Adrenal gland (tissue), 12 donors: Measurements from ENCODE around the gene DLX5. TPM values are rescaled to one million over a fixed set of nuclear protein-coding genes. Genes with fewer than 3 reads are reported as not detected.

Source experiments
- DNase-seq, 7 donors: peaks; one replicate each; pipeline ENCODE4 v3.0.0-alpha.2; 2019 to 2020
- H3K27ac ChIP-seq, 5 donors: fragments of 200-600 bp; sonication (generic) in 4 of 5; 1 replicate in 3 of 5; 2 replicates in 2 of 5; pipeline versions ENCODE4 v1.5.1 to v1.8.0; 2016 to 2020; ENCODE audit warnings: mild to moderate bottlenecking in 1 of 5
- H3K27me3 ChIP-seq: fragments of 200-600 bp; 2 replicates; pipeline ENCODE4 v1.8.0; 2021
- H3K36me3 ChIP-seq, 2 donors: fragments of 200-600 bp; replicated peaks in 1 of 2; 1 replicate in 1 of 2; 2 replicates in 1 of 2; pipeline versions ENCODE4 v1.5.1 to v1.8.0; 2018 to 2022
- H3K4me1 ChIP-seq, 2 donors: fragments of 200-600 bp; replicated peaks in 1 of 2; 1 replicate in 1 of 2; 2 replicates in 1 of 2; pipeline versions ENCODE4 v1.5.1 to v1.8.0; 2018 to 2021
- H3K4me3 ChIP-seq, 4 donors: fragments of 200-600 bp; sonication (generic) in 3 of 4; one replicate each; pipeline ENCODE4 v1.5.1; 2016 to 2018
- H3K9me3 ChIP-seq, 3 donors: fragments of 200-600 bp; sonication (generic) in 1 of 3; replicated peaks in 1 of 3; 1 replicate in 2 of 3; 2 replicates in 1 of 3; pipeline versions ENCODE4 v1.5.1 to v1.8.0; 2016 to 2021
- POLR2A ChIP-seq, 2 donors: fragments of 450-650 bp; IDR thresholded peaks; one replicate each; pipeline ENCODE4 v1.6.1; 2017; ENCODE audit warnings: antibody characterized with exemption in 2 of 2, mild to moderate bottlenecking in 2 of 2, moderate library complexity in 1 of 2
- WGBS, 4 donors: extraction: QIAGEN DNeasy Blood & Tissue Kit in 2 of 4; methylation state at CpG; one replicate each; pipeline versions ENCODE4 v1.1.5 to v1.1.7; 2013 to 2017; 5-methylcytosine and 5-hydroxymethylcytosine counted together
- intact Hi-C, 2 donors: fragments of 100-400 bp; cut with DNase I; formaldehyde crosslinking; loops; one replicate each; pipeline versions ENCODE4 v1.14.1 to v1.15.0; 2022 to 2023
- polyA plus RNA-seq, 3 donors: library from polyadenylated mRNA; stranded (reverse); fragments of 200-250 nt in 2 of 3; fragments of 350-450 nt in 1 of 3; fragmentation: Illumina TruSeq in 1 of 3; extraction: RNeasy Lipid Tissue Mini Kit (QIAGEN cat#74804) in 1 of 3; gene quantifications; one replicate each; pipeline ENCODE4 v1.2.3, GENCODE V29; 2013 to 2014
- total RNA-seq, 9 donors: library from RNA; depleted of rRNA in 4 of 9; stranded (reverse); fragments of >200 nt in 4 of 9; fragments of 120-200 nt in 1 of 9; fragmentation: NEBNext Ultra II Directional in 1 of 9; extraction: Animal tissue kit (Norgen Biotek cat#: 25700) in 1 of 9; gene quantifications; one replicate each; pipeline versions ENCODE4 v1.1.0 to v1.2.4, GENCODE V29; 2013 to 2023
- TF ChIP-seq, protein P1 (sequence below), 6 experiments: fragments of 450-650 bp in 4 of 6; fragments of 200-600 bp in 2 of 6; sonication (generic) in 1 of 6; IDR thresholded peaks; 1 replicate in 5 of 6; 2 replicates in 1 of 6; pipeline versions ENCODE4 v1.5.1 to v1.8.0; 2016 to 2021; ENCODE audit warnings: antibody characterized with exemption in 6 of 6, mild to moderate bottlenecking in 2 of 6, moderate library complexity in 1 of 6
- donor health status: healthy with polysubstance abuse.
- donor health status: Bipolar disorder and iron deficiency.
- donor health status: DM: yes; HTN: yes; CAD: no.
- donor health status: DM: no; HTN: no; CAD: no.
- donor health status: DM: no; HTN: no; CAD: no.
- donor health status: DM: yes; HTN: yes; CAD: no.

The DLX5 gene
- total and polyA plus RNA-seq, 12 donors: 0.11 to 0.55 (median 0.24) TPM; not detected in 5

DNA sequence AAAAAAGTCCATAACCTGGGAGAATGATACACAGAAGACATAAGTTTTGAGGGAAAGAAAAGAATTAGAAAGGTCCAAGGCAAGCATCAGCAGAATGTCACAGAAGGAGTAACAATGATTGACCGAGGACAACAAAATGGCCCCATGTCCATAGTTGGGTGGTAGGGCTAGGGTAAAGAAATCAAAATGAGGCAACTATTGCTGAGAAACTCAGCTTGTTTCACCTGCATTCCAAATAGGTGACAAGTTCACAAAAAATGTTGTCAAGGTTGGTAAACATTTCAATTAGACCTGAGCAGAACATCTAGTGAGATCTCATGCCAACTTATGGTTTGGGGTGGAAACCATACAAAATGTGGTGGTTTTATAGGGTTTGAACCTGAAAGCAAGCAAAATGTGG is 42.0 kb downstream of the DLX5 start:
- H3K9me3 ChIP-seq: no peaks in the 10 kb centered on the region
- H3K27ac ChIP-seq: no peak overlapping the region
- intact Hi-C loops: no loop called here
- H3K36me3 ChIP-seq: no peaks in the 10 kb centered on the region
- no peaks in the 10 kb centered on the region for H3K4me1 ChIP-seq
- no peak overlapping the region for H3K4me3 ChIP-seq
- TF ChIP-seq, protein P1, sequence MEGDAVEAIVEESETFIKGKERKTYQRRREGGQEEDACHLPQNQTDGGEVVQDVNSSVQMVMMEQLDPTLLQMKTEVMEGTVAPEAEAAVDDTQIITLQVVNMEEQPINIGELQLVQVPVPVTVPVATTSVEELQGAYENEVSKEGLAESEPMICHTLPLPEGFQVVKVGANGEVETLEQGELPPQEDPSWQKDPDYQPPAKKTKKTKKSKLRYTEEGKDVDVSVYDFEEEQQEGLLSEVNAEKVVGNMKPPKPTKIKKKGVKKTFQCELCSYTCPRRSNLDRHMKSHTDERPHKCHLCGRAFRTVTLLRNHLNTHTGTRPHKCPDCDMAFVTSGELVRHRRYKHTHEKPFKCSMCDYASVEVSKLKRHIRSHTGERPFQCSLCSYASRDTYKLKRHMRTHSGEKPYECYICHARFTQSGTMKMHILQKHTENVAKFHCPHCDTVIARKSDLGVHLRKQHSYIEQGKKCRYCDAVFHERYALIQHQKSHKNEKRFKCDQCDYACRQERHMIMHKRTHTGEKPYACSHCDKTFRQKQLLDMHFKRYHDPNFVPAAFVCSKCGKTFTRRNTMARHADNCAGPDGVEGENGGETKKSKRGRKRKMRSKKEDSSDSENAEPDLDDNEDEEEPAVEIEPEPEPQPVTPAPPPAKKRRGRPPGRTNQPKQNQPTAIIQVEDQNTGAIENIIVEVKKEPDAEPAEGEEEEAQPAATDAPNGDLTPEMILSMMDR (IDR thresholded peaks at IDR 0.05): no peak
- TF ChIP-seq POLR2A (IDR thresholded peaks at IDR 0.05): no peak
- no peak for DNase-seq
- 83 to 97% (median 95%) methylated on average over 1 of the region's 1 CpG for WGBS, 4 donors
- H3K27me3 ChIP-seq: no peaks in the 10 kb centered on the region

DNA sequence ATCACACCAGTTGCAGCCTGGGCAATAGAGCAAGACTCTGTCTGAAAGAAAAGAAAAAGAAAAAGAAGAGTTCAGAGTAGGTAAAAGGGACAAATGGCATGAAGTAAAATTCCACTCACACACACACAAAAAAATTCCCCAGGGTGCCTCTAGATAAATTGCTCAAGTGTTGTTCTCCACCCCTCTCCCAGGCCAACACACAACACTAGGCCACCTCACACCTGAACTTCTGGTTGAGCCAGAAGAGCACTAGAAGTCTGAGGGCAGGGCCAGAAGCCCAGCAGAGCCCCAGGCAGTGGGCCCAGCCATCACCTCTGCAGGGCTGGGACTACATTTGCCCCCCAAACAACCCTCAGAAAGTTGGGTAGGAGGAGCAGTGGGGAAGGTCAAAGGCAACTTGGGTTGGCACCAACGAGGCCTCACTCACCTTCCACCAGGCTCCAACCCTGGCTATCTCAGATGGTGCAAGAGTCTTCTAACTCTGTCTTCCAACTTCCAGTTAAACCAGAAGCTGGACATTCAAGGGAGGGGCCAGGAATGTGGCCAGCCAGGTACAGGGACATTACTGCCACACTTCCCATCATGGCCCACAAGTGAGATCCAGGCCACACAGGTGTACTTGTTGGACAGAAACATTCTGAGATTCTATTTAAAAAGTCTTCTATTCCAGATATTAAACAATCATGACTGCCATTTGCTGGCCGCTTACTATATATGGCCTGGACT is 44.9 kb downstream of the DLX5 start:
- DNase-seq: no peak
- intact Hi-C loops: no loop called here
- Histone ChIP-seq H3K4me1 (no peaks in the 10 kb centered on the region), H3K9me3 (no peaks in the 10 kb centered on the region), H3K27ac (no peak overlapping the region), H3K4me3 (no peak overlapping the region), H3K27me3 (no peaks in the 10 kb centered on the region), H3K36me3 (no peaks in the 10 kb centered on the region)
- 86 to 100% (median 92%) methylated on average over 2 of the region's 2 CpGs for WGBS, 4 donors
- no peak for TF ChIP-seq POLR2A (IDR thresholded peaks at IDR 0.05)
- TF ChIP-seq, protein P1 (IDR thresholded peaks at IDR 0.05): no peak

DNA sequence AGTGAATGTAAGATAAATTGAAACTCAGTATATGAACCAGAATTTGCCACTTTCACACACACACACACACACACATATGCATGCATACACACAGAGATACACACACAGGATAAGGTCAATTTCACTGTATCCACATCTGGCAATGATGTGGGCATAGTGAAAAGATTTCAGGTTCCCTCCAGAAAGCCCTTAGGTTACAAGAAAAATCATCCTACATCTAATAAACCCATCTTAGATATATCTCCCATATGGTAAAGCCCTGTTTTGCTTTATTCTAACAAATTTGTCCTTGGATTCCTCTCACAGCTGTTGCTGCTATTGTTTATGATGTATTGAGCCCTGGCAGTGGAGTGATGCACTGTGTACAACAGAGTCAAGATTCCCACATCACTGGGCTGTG is 47.2 kb downstream of the DLX5 start:
- no peak for DNase-seq
- Histone ChIP-seq H3K9me3 (no peaks in the 10 kb centered on the region), H3K36me3 (no peaks in the 10 kb centered on the region), H3K27ac (no peak overlapping the region), H3K27me3 (no peaks in the 10 kb centered on the region), H3K4me3 (no peak overlapping the region), H3K4me1 (no peaks in the 10 kb centered on the region)
- TF ChIP-seq POLR2A (IDR thresholded peaks at IDR 0.05): no peak
- TF ChIP-seq, protein P1 (IDR thresholded peaks at IDR 0.05): no peak
- intact Hi-C loops: no loop called here

DNA sequence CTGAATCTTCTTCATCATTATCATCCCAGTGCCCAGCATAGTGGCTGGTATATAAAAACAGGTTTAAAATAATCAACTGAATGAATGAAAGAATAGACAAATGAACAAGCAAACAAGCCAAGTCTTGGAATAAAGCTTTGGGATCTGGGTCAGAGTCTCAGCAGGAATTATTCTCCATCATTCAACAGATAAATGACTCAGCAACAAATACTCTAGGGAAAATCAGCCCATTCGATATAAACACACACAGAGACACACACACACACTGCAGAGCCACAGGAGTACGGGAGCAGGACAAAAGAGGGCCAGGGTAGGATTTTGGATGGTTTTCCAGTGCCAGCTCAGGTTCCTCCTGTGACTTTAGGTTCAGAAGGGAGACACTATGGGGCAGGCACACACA is 48.5 kb downstream of the DLX5 start:
- no peaks in the 10 kb centered on the region for H3K27me3 ChIP-seq
- WGBS, 4 donors: 54 to 72% (median 68%) methylated on average over 2 of the region's 2 CpGs
- H3K9me3 ChIP-seq: no peaks in the 10 kb centered on the region
- intact Hi-C loops: no loop called here
- H3K4me3 ChIP-seq: no peak overlapping the region
- no peaks in the 10 kb centered on the region for H3K4me1 ChIP-seq
- no peaks in the 10 kb centered on the region for H3K36me3 ChIP-seq
- no peak for DNase-seq
- H3K27ac ChIP-seq: no peak overlapping the region
- TF ChIP-seq POLR2A (IDR thresholded peaks at IDR 0.05): no peak
- TF ChIP-seq, protein P1 (IDR thresholded peaks at IDR 0.05): no peak
